IMR-90 (cell line): ENCODE results near the gene ARL14EP. TPM values are rescaled to one million over a fixed set of nuclear protein-coding genes. Genes with fewer than 3 reads are reported as not detected.

Experiments used
- ATAC-seq: fragments of 200-7000 bp; cut with Tn5 transposase; 2 replicates; pipeline ENCODE4 v1.9.1; 2020; ENCODE audit warnings: low read depth, mild to moderate bottlenecking, moderate library complexity
- BruUV-seq: library from RNA; stranded (reverse); fragments of 400-500 nt; replicated peaks from 2 replicates; lab custom pipeline; 2021; lab: Mats Ljungman, UMichigan
- CTCF ChIA-PET: fragments of 300-600 bp; formaldehyde crosslinking; extraction: SDS; loops from one replicate; lab custom pipeline; 2021; ENCODE audit warnings: antibody characterized with exemption; lab: Yijun Ruan, JAX
- POLR2A ChIA-PET: fragments of 300-600 bp; sonication (Branson Sonifier 250); formaldehyde crosslinking; loops from one replicate; lab custom pipeline; 2022; ENCODE audit warnings: antibody characterized with exemption; ENCODE audit not compliant: unreplicated experiment; lab: Charles Lee
- DNase-seq: peaks from one replicate; pipeline ENCODE4 v3.0.0; 2013
- H2AFZ ChIP-seq: replicated peaks from 2 replicates; pipeline ENCODE3; 2013; ENCODE audit warnings: low read length, mild to moderate bottlenecking; ENCODE audit not compliant: poor library complexity
- H2AK5ac ChIP-seq: 2 replicates; pipeline ENCODE4 v1.6.1; 2013; ENCODE audit warnings: low read depth, low read length, inconsistent platforms
- H2AK9ac ChIP-seq: replicated peaks from 2 replicates; pipeline ENCODE3; 2013; ENCODE audit warnings: mild to moderate bottlenecking, low read depth, low read length, moderate library complexity; ENCODE audit not compliant: poor library complexity
- H2BK120ac ChIP-seq: 2 replicates; pipeline ENCODE4 v1.6.1; 2013; ENCODE audit warnings: low read depth, low read length, inconsistent platforms
- H2BK15ac ChIP-seq: 3 replicates; pipeline ENCODE4 v1.6.1; 2013; ENCODE audit warnings: low read depth, low read length, inconsistent platforms
- H2BK20ac ChIP-seq: 2 replicates; pipeline ENCODE4 v1.6.1; 2013; ENCODE audit warnings: low read depth, mild to moderate bottlenecking, inconsistent platforms, low read length, moderate library complexity
- H2BK5ac ChIP-seq: 2 replicates; pipeline ENCODE4 v1.6.1; 2013; ENCODE audit warnings: mild to moderate bottlenecking, low read depth, low read length, inconsistent platforms; ENCODE audit not compliant: poor library complexity, severe bottlenecking
- H3K14ac ChIP-seq: replicated peaks from 2 replicates; pipeline ENCODE4 v1.6.1; 2013; ENCODE audit warnings: low read depth, low read length, inconsistent platforms
- H3K18ac ChIP-seq: 2 replicates; pipeline ENCODE4 v1.6.1; 2013; ENCODE audit warnings: low read depth, low read length, control low read depth
- H3K23ac ChIP-seq: 2 replicates; pipeline ENCODE4 v1.6.1; 2013; ENCODE audit warnings: low read depth, low read length, inconsistent platforms
- H3K27ac ChIP-seq: 2 replicates; pipeline ENCODE4 v1.5.1; 2013; ENCODE audit warnings: mild to moderate bottlenecking, control low read depth, low read length; ENCODE audit not compliant: insufficient read depth
- H3K27me3 ChIP-seq: 2 replicates; pipeline ENCODE4 v1.6.1; 2013; ENCODE audit warnings: low read length; ENCODE audit not compliant: control insufficient read depth, insufficient read depth
- H3K36me3 ChIP-seq: 2 replicates; pipeline ENCODE4 v1.6.1; 2013; ENCODE audit warnings: low read length, mixed read lengths; ENCODE audit not compliant: control insufficient read depth, insufficient read depth
- H3K4ac ChIP-seq: 2 replicates; pipeline ENCODE4 v1.6.1; 2013; ENCODE audit warnings: low read depth, low read length, inconsistent platforms
- H3K4me1 ChIP-seq: 2 replicates; pipeline ENCODE4 v1.6.1; 2013; ENCODE audit warnings: low read length, mixed read lengths; ENCODE audit not compliant: control insufficient read depth, insufficient read depth
- H3K4me2 ChIP-seq: 2 replicates; pipeline ENCODE4 v1.6.1; 2013; ENCODE audit warnings: low read depth, mild to moderate bottlenecking, control low read depth, low read length, moderate library complexity
- H3K4me3 ChIP-seq: 2 replicates; pipeline ENCODE4 v1.5.1; 2013; ENCODE audit warnings: low read depth, mild to moderate bottlenecking, control low read depth, low read length, moderate library complexity; ENCODE audit not compliant: insufficient read depth
- H3K56ac ChIP-seq: 2 replicates; pipeline ENCODE4 v1.6.1; 2013; ENCODE audit warnings: low read length, inconsistent platforms; ENCODE audit not compliant: insufficient read depth; ENCODE audit errors: extremely low read depth
- H3K79me1 ChIP-seq, 2 experiments: 2 replicates each; pipeline ENCODE4 v1.6.1; 2013; ENCODE audit warnings: low read length in 2 of 2, inconsistent platforms in 1 of 2, low read depth in 1 of 2
- H3K9ac ChIP-seq: 2 replicates; pipeline ENCODE4 v1.6.1; 2013; ENCODE audit warnings: low read depth, low read length, control low read depth
- H3K9me1 ChIP-seq: 2 replicates; pipeline ENCODE4 v1.6.1; 2013; ENCODE audit warnings: low read length, inconsistent platforms; ENCODE audit not compliant: insufficient read depth
- H3K9me3 ChIP-seq: 2 replicates; pipeline ENCODE4 v1.6.1; 2013; ENCODE audit warnings: low read length; ENCODE audit not compliant: control insufficient read depth, insufficient read depth
- H4K20me1 ChIP-seq: 2 replicates; pipeline ENCODE4 v1.6.1; 2013; ENCODE audit warnings: low read length, inconsistent platforms; ENCODE audit not compliant: insufficient read depth
- H4K5ac ChIP-seq: 2 replicates; pipeline ENCODE4 v1.6.1; 2013; ENCODE audit warnings: mild to moderate bottlenecking, low read depth, low read length, control low read depth
- H4K8ac ChIP-seq, 2 experiments: 2 replicates each; pipeline ENCODE4 v1.6.1; 2013; ENCODE audit warnings: low read depth in 2 of 2, low read length in 2 of 2, control low read depth in 1 of 2, inconsistent platforms in 1 of 2
- H4K91ac ChIP-seq: 2 replicates; pipeline ENCODE4 v1.6.1; 2013; ENCODE audit warnings: low read depth, low read length, inconsistent platforms; ENCODE audit not compliant: insufficient read depth
- ELK1 ChIP-seq: fragments of 150-350 bp; IDR thresholded peaks from 2 replicates; pipeline ENCODE4 v1.6.1; 2016; ENCODE audit warnings: low read depth, mild to moderate bottlenecking, low read length, moderate library complexity, borderline replicate concordance
- RFX5 ChIP-seq: IDR thresholded peaks from 2 replicates; pipeline ENCODE4 v1.8.0; 2012; ENCODE audit warnings: low read depth, mild to moderate bottlenecking, low read length, moderate library complexity
- WGBS, 2 experiments: methylation state at CpG; one replicate each; pipeline versions ENCODE4 v1.1.5 to v1.1.7; 2013; ENCODE audit warnings: missing lambda C conversion rate in 2 of 2; ENCODE audit not compliant: insufficient read length in 1 of 2; ENCODE audit errors: extremely low coverage in 2 of 2; 5-methylcytosine and 5-hydroxymethylcytosine counted together
- dilution Hi-C: fragments of 300-500 bp; cut with HindIII; formaldehyde crosslinking; loops from one replicate; pipeline ENCODE4 v1.14.3; 2018; ENCODE audit warnings: low sequenced_read_pairs; ENCODE audit not compliant: unreplicated experiment
- in situ Hi-C: fragments of 300-500 bp; cut with MboI; formaldehyde crosslinking; loops from 3 replicates; pipeline ENCODE4 v1.14.3; 2019; ENCODE audit warnings: low sequenced_read_pairs, inconsistent platforms, mixed read lengths
- intact Hi-C: fragments of 100-400 bp; cut with micrococcal nuclease; formaldehyde crosslinking; loops from 2 replicates; pipeline ENCODE4 v1.10.0; 2022
- polyA plus RNA-seq, 3 experiments: library from polyadenylated mRNA; depleted of rRNA; stranded (reverse); fragments of >200 nt; gene quantifications; 2 replicates each; pipeline ENCODE4 v1.2.3, GENCODE V29; 2012; ENCODE audit warnings: low replicate concordance in 1 of 3
- total RNA-seq: library from RNA; depleted of rRNA; stranded (reverse); fragments of >200 nt; gene quantifications from 2 replicates; pipeline ENCODE4 v1.2.3, GENCODE V29; 2012

Gene ARL14EP
- total and polyA plus RNA-seq, 2 of the 4 experiments (the other 2 are of a cell fraction): 13.8 to 15.7 TPM

GRCh38 chr11:30358536-30358935, 35.6 kb downstream of the ARL14EP start:
- Histone ChIP-seq H4K5ac (no peak overlapping the region), H3K14ac (no peak overlapping the region), H3K56ac (no peak overlapping the region), H2BK5ac (no peak overlapping the region), H2BK15ac (no peak overlapping the region), H2AK5ac (no peak overlapping the region), H3K9me1 (no peaks in the 10 kb centered on the region), H3K4me2 (no peak overlapping the region), H3K79me1 (no peaks in the 10 kb centered on the region), H2BK20ac (no peak overlapping the region), H2BK120ac (no peak overlapping the region), H3K4me3 (no peak overlapping the region), H3K9ac (no peak overlapping the region), H3K9me3 (no peaks in the 10 kb centered on the region), H3K4me1 (no peaks in the 10 kb centered on the region), H4K20me1 (no peaks in the 10 kb centered on the region), H2AK9ac (no peak overlapping the region), H3K27ac (no peak overlapping the region), H3K23ac (no peak overlapping the region), H3K27me3 (no peaks in the 10 kb centered on the region; the same call in none of the 2 replicates), H4K91ac (no peak overlapping the region), H2AFZ (no peak overlapping the region), H3K18ac (no peak overlapping the region), H3K4ac (no peak overlapping the region), H3K36me3 (no peaks in the 10 kb centered on the region), H4K8ac (no peak overlapping the region)
- DNase-seq (no peak), ATAC-seq (no peak)
- dilution Hi-C loops: no loop called here
- CTCF ChIA-PET: no interaction called here
- no TSS peak for BruUV-seq
- TF ChIP-seq ELK1 (no peak), RFX5 (no peak)
- in situ Hi-C loops: no loop called here
- intact Hi-C loops: no loop called here
- POLR2A ChIA-PET: no interaction called here
- no CpG with 5 or more reads among the region's 2 CpGs for WGBS, 2 experiments
